OCI-LY3 (cell line): ENCODE measurements around the gene SLC25A44.

Experiments
- H2AFZ ChIP-seq: fragments of 200-600, 300-600 bp; shearing (Covaris generic); 2 replicates; pipeline ENCODE4 v1.6.0; 2014; ENCODE audit warnings: antibody characterized with exemption, low read depth, low read length
- H3K27ac ChIP-seq: fragments of 200-600, 300-600 bp; sonication (generic); 2 replicates; pipeline ENCODE4 v1.5.1; 2014; ENCODE audit warnings: mild to moderate bottlenecking, low read length, moderate library complexity, mixed read lengths
- H3K27me3 ChIP-seq: fragments of 200-600, 300-600 bp; sonication (generic); 2 replicates; pipeline ENCODE4 v1.6.1; 2014; ENCODE audit warnings: low read depth, low read length, mixed read lengths
- H3K36me3 ChIP-seq: fragments of 200-600, 300-600 bp; sonication (generic); replicated peaks from 2 replicates; pipeline ENCODE3; 2014; ENCODE audit warnings: low read depth, low read length, mixed read lengths
- H3K4me1 ChIP-seq: fragments of 300-600, 200-600 bp; sonication (generic); 2 replicates; pipeline ENCODE4 v1.6.1; 2014; ENCODE audit warnings: low read length, mixed read lengths
- H3K4me2 ChIP-seq: fragments of 200-600, 300-600 bp; sonication (generic); 2 replicates; pipeline ENCODE4 v1.6.1; 2014; ENCODE audit warnings: low read length, mixed read lengths
- H3K4me3 ChIP-seq: fragments of 300-600, 200-600 bp; sonication (generic); 2 replicates; pipeline ENCODE4 v1.5.1; 2014; ENCODE audit warnings: antibody characterized with exemption, mild to moderate bottlenecking, low read length, moderate library complexity
- H3K79me2 ChIP-seq: fragments of 300-600, 200-600 bp; shearing (Covaris generic); 2 replicates; pipeline ENCODE4 v1.6.1; 2014; ENCODE audit warnings: mild to moderate bottlenecking, low read length, mixed read lengths
- H3K9ac ChIP-seq: fragments of 300-600, 200-600 bp; shearing (Covaris generic); 2 replicates; pipeline ENCODE4 v1.6.0; 2014; ENCODE audit warnings: mild to moderate bottlenecking, low read length, moderate library complexity
- H3K9me3 ChIP-seq: fragments of 200-600, 300-600 bp; shearing (Covaris generic); 2 replicates; pipeline ENCODE4 v1.6.1; 2014; ENCODE audit warnings: low read length, mixed read lengths; ENCODE audit not compliant: insufficient read depth
- H4K20me1 ChIP-seq: fragments of 200-600, 300-600 bp; sonication (generic); 2 replicates; pipeline ENCODE4 v1.6.1; 2016; ENCODE audit warnings: low read length, mixed read lengths; ENCODE audit not compliant: insufficient read depth
- CTCF ChIP-seq: fragments of 200-600, 300-600 bp; sonication (generic); IDR thresholded peaks from 2 replicates; pipeline ENCODE4 v1.5.1; 2014; ENCODE audit warnings: antibody characterized with exemption, low read length, low read depth
- EZH2phosphoT487 ChIP-seq: fragments of 200-600 bp; shearing (Covaris generic); IDR thresholded peaks from 2 replicates; pipeline ENCODE4 v1.6.1; 2018; ENCODE audit warnings: antibody characterized with exemption, mixed run types, low read depth

SLC25A44 gene

DNA sequence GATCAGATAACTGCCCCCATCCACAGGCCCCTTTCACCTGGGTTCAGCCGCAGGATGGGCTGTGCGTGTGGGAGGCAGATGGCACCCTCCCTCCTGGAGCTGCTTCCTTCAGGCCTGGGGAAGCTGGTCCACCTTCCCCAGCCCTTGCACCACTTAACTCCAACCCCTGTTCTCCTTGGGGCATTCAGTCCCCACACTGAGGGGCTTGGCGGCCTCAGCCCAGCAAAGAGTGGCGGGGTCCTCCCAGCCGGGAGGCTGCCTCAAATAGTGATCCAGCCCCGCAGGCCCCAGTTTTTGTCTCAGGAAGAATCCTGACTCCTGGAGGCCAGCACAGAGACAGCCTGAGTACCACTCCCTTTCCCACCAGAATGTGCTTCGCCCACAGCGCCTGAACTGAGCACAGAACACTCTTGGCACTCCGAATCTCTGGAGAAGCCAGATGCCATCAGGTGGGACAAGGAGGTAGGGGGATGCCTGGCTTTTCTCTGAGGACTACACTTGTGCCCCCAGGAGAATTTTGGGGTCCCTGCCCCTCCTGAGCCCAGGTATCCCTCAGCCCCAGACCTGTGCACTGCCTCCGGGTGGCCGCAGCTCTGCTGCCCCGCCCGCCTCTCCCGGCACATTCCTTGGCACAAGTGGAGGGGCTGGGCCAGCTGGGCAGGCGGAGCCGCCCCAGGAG is 53.0 kb downstream of the SLC25A44 start:
- Histone ChIP-seq H3K36me3 (peaks cover 16% of the 10 kb centered on the region), H3K27me3 (no peaks in the 10 kb centered on the region), H4K20me1 (peaks cover 4% of the 10 kb centered on the region; the same call in 1 of the 2 replicates), H3K4me1 (no peaks in the 10 kb centered on the region), H3K79me2 (no peaks in the 10 kb centered on the region), H3K27ac (no peak overlapping the region), H2AFZ (no peak overlapping the region), H3K4me3 (no peak overlapping the region), H3K9ac (no peak overlapping the region), H3K9me3 (no peaks in the 10 kb centered on the region), H3K4me2 (no peak overlapping the region)
- TF ChIP-seq CTCF (no peak), EZH2phosphoT487 (no peak)

DNA sequence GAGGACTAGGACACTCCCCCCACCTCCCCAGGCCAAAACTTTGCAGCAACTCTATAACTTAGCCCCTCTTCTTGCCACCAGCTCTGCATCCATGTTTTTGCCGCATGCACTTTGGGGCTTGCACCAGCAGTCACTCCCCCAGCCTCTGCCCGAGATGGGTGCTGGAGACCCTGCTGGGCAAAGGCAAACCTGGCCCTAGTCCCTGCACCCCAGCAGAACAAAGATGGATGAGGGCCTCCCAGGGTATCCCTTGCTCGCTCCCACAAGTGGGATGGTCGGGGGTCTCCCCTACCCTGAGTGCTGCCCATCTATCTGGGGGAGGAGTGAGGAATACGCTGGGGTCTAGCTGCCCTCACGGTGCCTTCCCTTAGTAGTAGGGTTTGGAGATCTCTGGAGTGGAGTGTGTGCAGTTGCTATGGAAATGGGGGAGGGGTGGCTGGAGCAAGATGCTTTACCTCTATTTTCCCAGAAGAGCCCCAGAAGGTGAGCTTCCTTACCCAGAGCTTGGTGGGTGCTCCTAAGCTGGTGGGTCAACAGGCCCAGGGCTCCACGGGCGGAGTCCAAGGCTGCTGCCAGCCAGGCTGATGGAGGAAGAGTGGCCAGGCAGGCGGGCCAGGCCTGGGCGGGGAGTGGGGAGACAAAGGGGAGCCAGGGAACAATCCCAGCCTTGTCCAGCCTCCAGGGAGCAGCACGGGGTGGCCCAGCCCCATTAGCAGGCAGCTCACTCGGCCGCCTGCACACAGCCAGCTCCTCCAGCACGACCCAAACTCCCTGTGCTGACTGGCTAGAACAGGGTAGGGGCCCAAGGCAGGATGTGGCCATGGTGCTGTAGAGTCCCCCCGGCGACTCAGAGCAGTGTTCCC is 53.8 kb downstream of the SLC25A44 start, which contains the start of gene PAQR6:
Gene PAQR6 (minus strand): TSS at position 597 of the 863 bp plus-strand sequence. CDS start 1,325 bp downstream, outside the sequence.
- Histone ChIP-seq H3K4me1 (no peaks in the 10 kb centered on the region), H3K4me2 (no peak within 1 kb of the TSS), H3K9ac (no peak within 1 kb of the TSS)

DNA sequence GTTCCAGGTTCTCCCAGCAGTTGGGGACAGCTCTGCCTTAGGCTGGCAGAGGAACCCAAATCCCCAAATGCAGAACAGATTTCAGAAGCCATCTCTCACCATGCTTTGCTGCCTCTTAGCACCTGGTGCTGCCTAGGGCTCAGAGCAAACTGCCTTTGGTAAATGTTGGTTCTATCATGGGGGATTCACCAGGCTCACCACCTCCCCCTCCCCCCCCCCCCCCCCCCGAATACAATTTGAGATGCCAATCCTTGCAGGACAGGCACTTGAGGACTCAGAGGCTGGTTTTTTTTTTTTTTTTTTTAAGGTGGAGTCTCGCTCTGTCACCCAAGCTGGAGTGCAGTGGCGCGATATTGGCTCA is 54.4 kb downstream of the SLC25A44 start:
- no peak overlapping the region for H3K9ac ChIP-seq
- no peak overlapping the region for H3K4me3 ChIP-seq
- H3K27me3 ChIP-seq: no peaks in the 10 kb centered on the region
- H3K4me1 ChIP-seq: no peaks in the 10 kb centered on the region
- H4K20me1 ChIP-seq: peaks cover 4% of the 10 kb centered on the region; the same call in 1 of the 2 replicates
- no peak overlapping the region for H3K27ac ChIP-seq
- H3K79me2 ChIP-seq: no peaks in the 10 kb centered on the region
- no peak overlapping the region for H3K4me2 ChIP-seq
- peaks cover 28% of the 10 kb centered on the region for H3K36me3 ChIP-seq
- no peaks in the 10 kb centered on the region for H3K9me3 ChIP-seq
- no peak overlapping the region for H2AFZ ChIP-seq
- TF ChIP-seq CTCF (no peak), EZH2phosphoT487 (no peak)

More for the DNA sequence above, 53.8 kb downstream of the SLC25A44 start, which contains the start of gene PAQR6:
- TF ChIP-seq CTCF: no peak
- TF ChIP-seq EZH2phosphoT487: no peak
- H3K27ac ChIP-seq: no peak within 1 kb of the TSS
- H3K36me3 ChIP-seq: peaks cover 22% of the 10 kb centered on the region
- H3K27me3 ChIP-seq: no peaks in the 10 kb centered on the region
- H2AFZ ChIP-seq: no peak within 1 kb of the TSS
- H4K20me1 ChIP-seq: peaks cover 4% of the 10 kb centered on the region; the same call in 1 of the 2 replicates
- no peaks in the 10 kb centered on the region for H3K9me3 ChIP-seq
- H3K4me3 ChIP-seq: no peak within 1 kb of the TSS
- no peaks in the 10 kb centered on the region for H3K79me2 ChIP-seq

- Histone ChIP-seq H3K9me3 (no peaks in the 10 kb centered on the region), H3K27me3 (no peaks in the 10 kb centered on the region), H3K4me3 (no peak overlapping the region), H3K4me2 (no peak overlapping the region), H3K9ac (no peak overlapping the region), H2AFZ (no peak overlapping the region), H3K79me2 (no peaks in the 10 kb centered on the region), H3K27ac (no peak overlapping the region), H3K36me3 (peaks cover 37% of the 10 kb centered on the region), H3K4me1 (no peaks in the 10 kb centered on the region), H4K20me1 (peaks cover 4% of the 10 kb centered on the region; the same call in 1 of the 2 replicates)
- TF ChIP-seq CTCF: no peak
- TF ChIP-seq EZH2phosphoT487: no peak
These were observed 55.7 kb downstream of the SLC25A44 start for GRCh38 chr1:156249593-156249992.
